HCT116 (cell line): ENCODE results near the gene USP46. TPM values are rescaled to one million over a fixed set of nuclear protein-coding genes. Genes with fewer than 3 reads are reported as not detected.

Source experiments
- ATAC-seq: fragments of 200-7000 bp; cut with Tn5 transposase; 2 replicates; pipeline ENCODE4 v1.9.1; 2020; ENCODE audit warnings: mild to moderate bottlenecking, moderate library complexity
- BruUV-seq: library from RNA; stranded (reverse); fragments of 400-500 nt; replicated peaks from 2 replicates; lab custom pipeline; 2021; lab: Mats Ljungman, UMichigan
- CTCF ChIA-PET: fragments of 300-600 bp; sonication (Branson Sonifier 250); formaldehyde crosslinking; loops from one replicate; lab custom pipeline; 2021; ENCODE audit warnings: antibody characterized with exemption; lab: Charles Lee
- POLR2A ChIA-PET: fragments of 300-600, 350-600 bp; sonication (Branson Sonifier 250); formaldehyde crosslinking; loops from one replicate; lab custom pipeline; 2021; ENCODE audit warnings: antibody characterized with exemption; lab: Charles Lee
- RAD21 ChIA-PET, 2 experiments: fragments of 300-600 bp; sonication (Branson Sonifier 250); formaldehyde crosslinking; loops; one replicate each; lab custom pipeline; 2023; ENCODE audit warnings: low total read pairs in 2 of 2; ENCODE audit not compliant: uncharacterized antibody in 2 of 2, unreplicated experiment in 2 of 2, low non-redundant PET in 1 of 2; lab: Charles Lee
- DNase-seq: peaks from one replicate; pipeline ENCODE4 v3.0.0-alpha.2; 2010; ENCODE audit warnings: low read depth, low spot score
- H2AFZ ChIP-seq: fragments of 200-600 bp; shearing (Covaris generic), sonication (generic); 2 replicates; pipeline ENCODE4 v1.6.1; 2017; ENCODE audit warnings: low read depth, mixed run types, mixed read lengths, antibody characterized with exemption, low read length; ENCODE audit not compliant: poor library complexity, severe bottlenecking
- H3K27ac ChIP-seq: 2 replicates; pipeline ENCODE4 v1.5.1; 2012; ENCODE audit warnings: low read depth, low read length
- H3K27me3 ChIP-seq: fragments of 200-600 bp; sonication (generic); 2 replicates; pipeline ENCODE4 v1.6.1; 2016; ENCODE audit warnings: mixed run types, low read length, mixed read lengths; ENCODE audit not compliant: insufficient read depth
- H3K36me3 ChIP-seq, 2 experiments: fragments of 200-500 bp in 1 of 2; fragments of 200-600 bp in 1 of 2; sonication (Bioruptor generic) in 1 of 2; sonication (generic) in 1 of 2; 2 replicates each; pipeline versions ENCODE4 v1.5.1 to v1.6.1; 2014 to 2016; ENCODE audit warnings: low read length in 2 of 2, inconsistent platforms in 1 of 2, mixed read lengths in 1 of 2, mixed run types in 1 of 2; ENCODE audit not compliant: insufficient read depth in 2 of 2, control insufficient read depth in 1 of 2
- H3K4me1 ChIP-seq, 2 experiments: fragments of 200-600 bp in 1 of 2; sonication (generic) in 1 of 2; 2 replicates each; pipeline versions ENCODE4 v1.5.1 to v1.6.1; 2012 to 2017; ENCODE audit warnings: low read length in 2 of 2, inconsistent platforms in 1 of 2, mild to moderate bottlenecking in 1 of 2, mixed read lengths in 1 of 2, mixed run types in 1 of 2, moderate library complexity in 1 of 2; ENCODE audit not compliant: insufficient read depth in 2 of 2, control insufficient read depth in 1 of 2
- H3K4me2 ChIP-seq: fragments of 200-600 bp; sonication (generic); 2 replicates; pipeline ENCODE4 v1.6.1; 2017; ENCODE audit warnings: mixed run types, low read length, mixed read lengths
- H3K4me3 ChIP-seq, 2 experiments: fragments of 200-600 bp in 1 of 2; sonication (generic) in 1 of 2; replicated peaks in 1 of 2; 2 replicates each; pipeline ENCODE4 v1.5.1; 2011 to 2016; ENCODE audit warnings: low read length in 2 of 2, control low read depth in 1 of 2, low read depth in 1 of 2, mild to moderate bottlenecking in 1 of 2, mixed read lengths in 1 of 2, mixed run types in 1 of 2
- H3K79me2 ChIP-seq: fragments of 200-600 bp; sonication (generic); 2 replicates; pipeline ENCODE4 v1.6.1; 2017; ENCODE audit warnings: mild to moderate bottlenecking, mixed run types, low read length, moderate library complexity, mixed read lengths; ENCODE audit not compliant: insufficient read depth
- H3K9ac ChIP-seq: fragments of 200-600 bp; sonication (generic); 2 replicates; pipeline ENCODE4 v1.6.1; 2016; ENCODE audit warnings: low read length, mixed read lengths
- H3K9me2 ChIP-seq: fragments of 200-600 bp; sonication (generic), shearing (Covaris generic); 2 replicates; pipeline ENCODE4 v1.6.1; 2017; ENCODE audit warnings: mixed run types, mild to moderate bottlenecking, moderate library complexity; ENCODE audit not compliant: insufficient read depth
- H3K9me3 ChIP-seq, 2 experiments: fragments of 200-500 bp in 1 of 2; fragments of 200-600 bp in 1 of 2; sonication (Bioruptor generic) in 1 of 2; sonication (generic) in 1 of 2; 2 replicates each; pipeline ENCODE4 v1.6.1; 2014 to 2017; ENCODE audit warnings: low read length in 2 of 2, mixed read lengths in 2 of 2, inconsistent platforms in 1 of 2, low read depth in 1 of 2, mild to moderate bottlenecking in 1 of 2, mixed run types in 1 of 2, moderate library complexity in 1 of 2; ENCODE audit not compliant: control insufficient read depth in 1 of 2, insufficient read depth in 1 of 2
- H4K20me1 ChIP-seq: fragments of 200-600 bp; sonication (generic), shearing (Covaris generic); 2 replicates; pipeline ENCODE4 v1.6.1; 2017; ENCODE audit warnings: mixed run types, mild to moderate bottlenecking, moderate library complexity; ENCODE audit not compliant: insufficient read depth
- CBX3 ChIP-seq: IDR thresholded peaks from 2 replicates; pipeline ENCODE4 v1.6.1; 2012; ENCODE audit warnings: low read depth
- EGR1 ChIP-seq: IDR thresholded peaks from 2 replicates; pipeline ENCODE4 v1.6.1; 2012; ENCODE audit warnings: low read depth
- EZH2 ChIP-seq: fragments of 200-600 bp; sonication (generic); IDR thresholded peaks from 2 replicates; pipeline ENCODE4 v1.6.1; 2017; ENCODE audit warnings: antibody characterized with exemption, mixed run types
- MAX ChIP-seq: IDR thresholded peaks from 2 replicates; pipeline ENCODE4 v1.6.1; 2012
- POLR2A ChIP-seq: IDR thresholded peaks from 2 replicates; pipeline ENCODE4 v1.7.0; 2011; ENCODE audit warnings: borderline replicate concordance; ENCODE audit not compliant: insufficient read depth, insufficient read length; ENCODE audit errors: extremely low read depth
- POLR2AphosphoS5 ChIP-seq: IDR thresholded peaks from 2 replicates; pipeline ENCODE4 v1.6.1; 2011; ENCODE audit warnings: mild to moderate bottlenecking, low read depth, low read length, moderate library complexity
- RAD21 ChIP-seq: IDR thresholded peaks from 2 replicates; pipeline ENCODE4 v1.6.1; 2012; ENCODE audit warnings: low read depth, mild to moderate bottlenecking
- REST ChIP-seq: IDR thresholded peaks from 2 replicates; pipeline ENCODE4 v1.6.1; 2012; ENCODE audit warnings: low read depth
- SP1 ChIP-seq: IDR thresholded peaks from 2 replicates; pipeline ENCODE4 v1.6.1; 2012; ENCODE audit warnings: low read depth
- YY1 ChIP-seq: IDR thresholded peaks from 2 replicates; pipeline ENCODE4 v1.6.1; 2011; ENCODE audit warnings: low read length, low read depth, moderate library complexity, mild to moderate bottlenecking; ENCODE audit not compliant: insufficient replicate concordance; ENCODE audit errors: extremely low read depth
- ZBTB33 ChIP-seq: IDR thresholded peaks from 2 replicates; pipeline ENCODE4 v1.6.1; 2011; ENCODE audit warnings: mild to moderate bottlenecking, low read length, moderate library complexity; ENCODE audit not compliant: insufficient replicate concordance; ENCODE audit errors: extremely low read depth
- ZNF274 ChIP-seq: fragments of 200-500 bp; sonication (Bioruptor generic); IDR thresholded peaks from 2 replicates; pipeline ENCODE4 v1.6.1; 2014; ENCODE audit warnings: mild to moderate bottlenecking, low read depth, low read length, inconsistent platforms
- intact Hi-C: fragments of 100-400 bp; cut with micrococcal nuclease; formaldehyde crosslinking; loops from 2 replicates; pipeline ENCODE4 v1.10.0; 2022
- total RNA-seq: library from RNA; stranded (reverse); gene quantifications from one replicate; pipeline ENCODE4 v1.2.1, GENCODE V29; 2021; ENCODE audit not compliant: unreplicated experiment

Gene USP46
- total RNA-seq, 1 experiment from 2014 or later = 36.6 TPM

GRCh38 chr4:52685316-52685715 lies 26.2 kb upstream of the USP46 start:
- RAD21 ChIA-PET = no interaction called here
- Histone ChIP-seq H3K9me2 (no peaks in the 10 kb centered on the region), H3K4me1 (no peaks in the 10 kb centered on the region; a peak in 1 of 4 replicates), H3K79me2 (no peaks in the 10 kb centered on the region), H3K9me3 (no peaks in the 10 kb centered on the region), H3K27ac (no peak overlapping the region), H3K36me3 (no peaks in the 10 kb centered on the region), H3K4me2 (no peak overlapping the region), H3K27me3 (no peaks in the 10 kb centered on the region), H3K4me3 (no peak overlapping the region), H2AFZ (no peak overlapping the region), H3K9ac (no peak overlapping the region), H4K20me1 (no peaks in the 10 kb centered on the region)
- TF ChIP-seq ZBTB33 (no peak), EZH2 (no peak), POLR2A (no peak), ZNF274 (no peak), SP1 (no peak), EGR1 (no peak), CBX3 (no peak), REST (no peak), YY1 (no peak), MAX (no peak), POLR2AphosphoS5 (no peak), RAD21 (no peak)
- DNase-seq (no peak), ATAC-seq (no peak)
- CTCF ChIA-PET = no interaction called here
- no TSS peak for BruUV-seq
- intact Hi-C loops = no loop called here
- POLR2A ChIA-PET = no interaction called here
